Measurements from ENCODE around the gene GSTA3.
"Not testable (repeated sequence)": the region's sequence is repeated elsewhere in the genome, so short reads cannot be mapped to it uniquely, and the experiment has no call there.

GRCh38 chr6:52868899-52869298 is 40.6 kb downstream of the GSTA3 start:
- TF ChIP-seq CTCF (IDR thresholded peaks at IDR 0.05); ZFX (IDR thresholded peaks at IDR 0.05; ENCODE audit: borderline replicate concordance): not testable (repeated sequence)

Measured in 22Rv1 (cell line).